Kidney (tissue), 14 donors: ENCODE data around the gene UCK2. TPM values are rescaled to one million over a fixed set of nuclear protein-coding genes. Genes with fewer than 3 reads are reported as not detected.

ENCODE experiments used
- DNase-seq, 5 donors: peaks; one replicate each; pipeline ENCODE4 v3.0.0-alpha.2; 2013 to 2020
- FAIRE-seq: peaks from 2 replicates; lab custom pipeline; 2012; peaks lifted over from hg19 to GRCh38; lab: Jason Lieb, UNC
- H3K27ac ChIP-seq, 2 donors: one replicate each; pipeline ENCODE4 v1.7.0; 2013; ENCODE audit warnings: low read depth in 2 of 2, low read length in 2 of 2, inconsistent platforms in 1 of 2
- H3K27me3 ChIP-seq: one replicate; pipeline ENCODE4 v1.7.1; 2013; ENCODE audit warnings: low read length, inconsistent platforms; ENCODE audit not compliant: control insufficient read depth, insufficient read depth
- H3K36me3 ChIP-seq, 3 donors: one replicate each; pipeline versions ENCODE4 v1.7.0 to v1.7.1; 2013; ENCODE audit warnings: low read length in 3 of 3, control low read depth in 1 of 3, inconsistent platforms in 1 of 3; ENCODE audit not compliant: insufficient read depth in 3 of 3, control insufficient read depth in 2 of 3
- H3K4me1 ChIP-seq, 3 donors: one replicate each; pipeline versions ENCODE4 v1.7.0 to v1.7.1; 2013; ENCODE audit warnings: low read length in 3 of 3, inconsistent platforms in 1 of 3, low read depth in 1 of 3; ENCODE audit not compliant: control insufficient read depth in 2 of 3, insufficient read depth in 2 of 3
- H3K4me3 ChIP-seq, 3 donors: one replicate each; pipeline versions ENCODE4 v1.7.0 to v1.8.1; 2013; ENCODE audit warnings: low read length in 3 of 3, control low read depth in 1 of 3, inconsistent platforms in 1 of 3
- H3K9ac ChIP-seq, 3 donors: one replicate each; pipeline versions ENCODE4 v1.7.0 to v1.7.1; 2013; ENCODE audit warnings: low read length in 3 of 3, control low read depth in 1 of 3, inconsistent platforms in 1 of 3
- H3K9me3 ChIP-seq, 3 donors: one replicate each; pipeline versions ENCODE4 v1.7.0 to v1.7.1; 2013; ENCODE audit warnings: low read length in 3 of 3, control low read depth in 1 of 3, inconsistent platforms in 1 of 3; ENCODE audit not compliant: control insufficient read depth in 2 of 3, insufficient read depth in 1 of 3
- intact Hi-C: fragments of 100-400 bp; cut with DNase I; formaldehyde crosslinking; loops from one replicate; pipeline ENCODE4 v1.11.1; 2022
- polyA plus RNA-seq: library from polyadenylated mRNA; stranded (reverse); fragments of 350-450 nt; fragmentation: Illumina TruSeq; extraction: RNeasy Lipid Tissue Mini Kit (QIAGEN cat#74804); gene quantifications from one replicate; pipeline ENCODE4 v1.2.3, GENCODE V29; 2014; ENCODE audit warnings: low read depth, low replicate concordance; ENCODE audit not compliant: insufficient read depth
- total RNA-seq: library from RNA; stranded (reverse); fragmentation: NEBNext Ultra II Directional; extraction: Animal tissue kit (Norgen Biotek cat#: 25700); gene quantifications from one replicate; pipeline ENCODE4 v1.2.1, GENCODE V29; 2021
- TF ChIP-seq, protein P1 (sequence below): IDR thresholded peaks from 3 replicates; pipeline ENCODE4 v1.5.1; 2012; ENCODE audit warnings: mild to moderate bottlenecking, moderate library complexity, borderline replicate concordance; ENCODE audit not compliant: insufficient read depth; ENCODE audit errors: extremely low read depth
- donor health status: control.
- donor health status: control.
- donor health status: control.
- donor health status: control.
- donor health status: control.
- donor health status: DM: yes; HTN: yes; CAD: no.
- donor health status: Normal renal cell carcinoma (clear cell type).

Gene UCK2
- total and polyA plus RNA-seq, 2 donors from 2014 or later = 8.2 to 18.7 TPM

DNA sequence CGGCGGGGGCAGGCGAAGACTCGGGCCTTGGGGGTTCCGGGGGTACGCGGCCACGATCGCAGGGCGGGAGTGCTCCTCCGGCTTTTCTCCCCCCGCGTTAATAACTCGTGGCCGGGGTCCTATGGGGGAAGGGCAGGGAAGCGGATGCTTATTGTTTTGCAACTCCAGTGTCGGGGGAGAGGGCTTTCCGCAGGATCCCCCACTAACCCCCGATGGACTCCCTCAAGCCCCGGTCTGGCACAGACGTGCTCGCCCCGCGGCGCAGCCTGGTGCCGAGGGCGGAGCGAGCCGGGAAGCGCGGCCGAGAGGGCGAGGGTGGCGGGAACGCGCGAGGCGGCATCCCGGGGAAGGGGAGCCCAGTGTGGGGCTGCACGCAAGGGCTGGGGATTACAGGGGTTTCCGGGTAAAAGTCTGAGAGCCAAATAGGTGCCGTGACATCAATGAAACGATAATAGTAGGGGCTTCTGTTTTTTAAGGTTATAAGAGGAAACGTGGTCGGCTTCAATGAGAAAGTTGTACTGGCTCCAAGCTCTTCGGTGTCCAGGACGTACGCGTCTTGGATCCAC lies 772 bp downstream of the UCK2 start:
- DNase-seq = peak; percentile 67 to 84 (median 77)
- no peaks in the 10 kb centered on the region for H3K36me3 ChIP-seq
- intact Hi-C loops = no loop called here
- H3K4me3 ChIP-seq = peak overlapping the region; percentile 78 to 92 (median 80)
- H3K27me3 ChIP-seq = no peaks in the 10 kb centered on the region
- FAIRE-seq = no peak
- no peaks in the 10 kb centered on the region for H3K9me3 ChIP-seq
- H3K27ac ChIP-seq = peak overlapping the region; percentile 71 to 86
- H3K4me1 ChIP-seq = peaks cover 0 to 9% (median 7%) of the 10 kb centered on the region in 3 donors
- peak overlapping the region; percentile 68 to 76 (median 69) for H3K9ac ChIP-seq
- TF ChIP-seq, protein P1, sequence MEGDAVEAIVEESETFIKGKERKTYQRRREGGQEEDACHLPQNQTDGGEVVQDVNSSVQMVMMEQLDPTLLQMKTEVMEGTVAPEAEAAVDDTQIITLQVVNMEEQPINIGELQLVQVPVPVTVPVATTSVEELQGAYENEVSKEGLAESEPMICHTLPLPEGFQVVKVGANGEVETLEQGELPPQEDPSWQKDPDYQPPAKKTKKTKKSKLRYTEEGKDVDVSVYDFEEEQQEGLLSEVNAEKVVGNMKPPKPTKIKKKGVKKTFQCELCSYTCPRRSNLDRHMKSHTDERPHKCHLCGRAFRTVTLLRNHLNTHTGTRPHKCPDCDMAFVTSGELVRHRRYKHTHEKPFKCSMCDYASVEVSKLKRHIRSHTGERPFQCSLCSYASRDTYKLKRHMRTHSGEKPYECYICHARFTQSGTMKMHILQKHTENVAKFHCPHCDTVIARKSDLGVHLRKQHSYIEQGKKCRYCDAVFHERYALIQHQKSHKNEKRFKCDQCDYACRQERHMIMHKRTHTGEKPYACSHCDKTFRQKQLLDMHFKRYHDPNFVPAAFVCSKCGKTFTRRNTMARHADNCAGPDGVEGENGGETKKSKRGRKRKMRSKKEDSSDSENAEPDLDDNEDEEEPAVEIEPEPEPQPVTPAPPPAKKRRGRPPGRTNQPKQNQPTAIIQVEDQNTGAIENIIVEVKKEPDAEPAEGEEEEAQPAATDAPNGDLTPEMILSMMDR = no peak

- Histone ChIP-seq H3K36me3 (no peaks in the 10 kb centered on the region), H3K4me3 (peak overlapping the region; percentile 78 to 92 (median 80)), H3K4me1 (peaks cover 0 to 9% (median 7%) of the 10 kb centered on the region in 3 donors), H3K27me3 (no peaks in the 10 kb centered on the region), H3K9ac (peak overlapping the region; percentile 68 to 76 (median 69)), H3K9me3 (no peaks in the 10 kb centered on the region), H3K27ac (peak overlapping the region; percentile 71 to 86)
- TF ChIP-seq, protein P1 = no peak
- FAIRE-seq (no peak), DNase-seq (peak; percentile 74 to 88 (median 75))
- intact Hi-C loops = no loop called here
Observed at GRCh38 chr1:165828669-165829329, 1.4 kb downstream of the UCK2 start.

- Histone ChIP-seq H3K4me3 (no peak overlapping the region), H3K27me3 (no peaks in the 10 kb centered on the region), H3K9me3 (no peaks in the 10 kb centered on the region), H3K36me3 (no peaks in the 10 kb centered on the region), H3K9ac (no peak overlapping the region), H3K27ac (no peak overlapping the region), H3K4me1 (peaks cover 0 to 9% (median 7%) of the 10 kb centered on the region in 3 donors)
- intact Hi-C loops = no loop called here
- TF ChIP-seq, protein P1 = no peak
- FAIRE-seq (no peak), DNase-seq (no peak)
Observed at GRCh38 chr1:165829888-165830287, 2.5 kb downstream of the UCK2 start.
